Common myeloid progenitor, CD34-positive (primary cell): ENCODE data around the gene HDLBP.

Source experiments
- CTCF ChIA-PET: fragments of 350-600 bp; sonication (Branson Sonifier 250); formaldehyde crosslinking; loops from one replicate; lab custom pipeline; 2021; ENCODE audit warnings: antibody characterized with exemption; lab: Charles Lee
- POLR2A ChIA-PET: fragments of 350-600 bp; sonication (Branson Sonifier 250); formaldehyde crosslinking; loops from one replicate; lab custom pipeline; 2021; ENCODE audit warnings: antibody characterized with exemption; lab: Charles Lee
- DNase-seq, 3 donors: peaks; one replicate each; pipeline versions ENCODE4 v3.0.0 to v3.0.0-alpha.2; 2013
- H3K27ac ChIP-seq, 2 experiments: 1 replicate in 1 of 2; 2 replicates in 1 of 2; pipeline ENCODE4 v1.7.0; 2013; ENCODE audit warnings: inconsistent platforms in 2 of 2, low read length in 2 of 2, mild to moderate bottlenecking in 2 of 2, low read depth in 1 of 2, moderate library complexity in 1 of 2; ENCODE audit not compliant: severe bottlenecking in 2 of 2, insufficient read depth in 1 of 2, poor library complexity in 1 of 2
- H3K27me3 ChIP-seq, 5 experiments: replicated peaks in 2 of 5; 1 replicate in 3 of 5; 2 replicates in 2 of 5; pipeline versions ENCODE4 v1.6.1 to v1.7.0; 2013; ENCODE audit warnings: low read length in 4 of 5, mild to moderate bottlenecking in 2 of 5, moderate library complexity in 2 of 5, inconsistent platforms in 1 of 5; ENCODE audit not compliant: insufficient read depth in 5 of 5, control insufficient read depth in 4 of 5
- H3K36me3 ChIP-seq, 4 experiments: 1 replicate in 2 of 4; 2 replicates in 2 of 4; pipeline versions ENCODE4 v1.6.1 to v1.7.0; 2013; ENCODE audit warnings: low read length in 3 of 4, control low read depth in 1 of 4, mild to moderate bottlenecking in 1 of 4; ENCODE audit not compliant: control insufficient read depth in 4 of 4, insufficient read depth in 4 of 4
- H3K4me1 ChIP-seq, 4 experiments: 1 replicate in 3 of 4; 2 replicates in 1 of 4; pipeline versions ENCODE4 v1.6.1 to v1.7.1; 2013; ENCODE audit warnings: low read length in 3 of 4, mild to moderate bottlenecking in 3 of 4, control low read depth in 1 of 4, inconsistent platforms in 1 of 4, moderate library complexity in 1 of 4; ENCODE audit not compliant: control insufficient read depth in 4 of 4, insufficient read depth in 4 of 4; ENCODE audit errors: control extremely low read depth in 1 of 4
- H3K4me3 ChIP-seq, 7 experiments: 1 replicate in 4 of 7; 2 replicates in 3 of 7; pipeline versions ENCODE4 v1.5.1 to v1.7.0; 2013; ENCODE audit warnings: mild to moderate bottlenecking in 7 of 7, low read length in 6 of 7, moderate library complexity in 6 of 7, inconsistent platforms in 2 of 7, low read depth in 2 of 7, control low read depth in 1 of 7; ENCODE audit not compliant: insufficient read depth in 4 of 7, control insufficient read depth in 1 of 7; ENCODE audit errors: extremely low read depth in 1 of 7
- H3K9me3 ChIP-seq, 5 experiments: 1 replicate in 4 of 5; 2 replicates in 1 of 5; pipeline versions ENCODE4 v1.6.1 to v1.7.1; 2013; ENCODE audit warnings: low read length in 4 of 5, mild to moderate bottlenecking in 2 of 5, inconsistent platforms in 1 of 5, low read depth in 1 of 5, moderate library complexity in 1 of 5; ENCODE audit not compliant: control insufficient read depth in 4 of 5, insufficient read depth in 2 of 5; ENCODE audit errors: control extremely low read depth in 1 of 5
- WGBS: methylation state at CpG from one replicate; pipeline ENCODE4 v1.1.5; 2013; ENCODE audit not compliant: insufficient coverage; 5-methylcytosine and 5-hydroxymethylcytosine counted together

The HDLBP gene

GRCh38 chr2:241234962-241235740, 80.3 kb downstream of the HDLBP start:
- no peak overlapping the region for H3K27ac ChIP-seq
- no peak for DNase-seq
- no peak overlapping the region for H3K4me3 ChIP-seq
- WGBS: 92% methylated on average over 15 of the region's 26 CpGs
- CTCF ChIA-PET: interaction anchor here (2.1 kb wide), 1 partner anchor 18 kb away, joined by 4 read pairs; no protein-coding TSS in a partner anchor
- POLR2A ChIA-PET: no interaction called here
- H3K27me3 ChIP-seq: no peaks in the 10 kb centered on the region
- peaks cover 21 to 94% (median 79%) of the 10 kb centered on the region in 4 experiments for H3K36me3 ChIP-seq
- no peaks in the 10 kb centered on the region for H3K4me1 ChIP-seq
- no peaks in the 10 kb centered on the region for H3K9me3 ChIP-seq

- WGBS: 96% methylated on average over 21 of the region's 21 CpGs
- DNase-seq: no peak
- H3K4me3 ChIP-seq: no peak overlapping the region
- no peak overlapping the region for H3K27ac ChIP-seq
- peaks cover 18 to 94% (median 79%) of the 10 kb centered on the region in 4 experiments for H3K36me3 ChIP-seq
- ChIA-PET POLR2A (no interaction called here), CTCF (interaction anchor here (1.0 to 2.1 kb wide), 3 partner anchors 8 to 19 kb away, joined by 3 to 4 read pairs (median 3); no protein-coding TSS in a partner anchor)
- H3K9me3 ChIP-seq: no peaks in the 10 kb centered on the region
- H3K4me1 ChIP-seq: no peaks in the 10 kb centered on the region
- no peaks in the 10 kb centered on the region for H3K27me3 ChIP-seq
Measured at GRCh38 chr2:241234066-241234790, 81.2 kb downstream of the HDLBP start.

- Histone ChIP-seq H3K4me3 (no peak overlapping the region), H3K27me3 (no peaks in the 10 kb centered on the region), H3K36me3 (peaks cover 11 to 94% (median 82%) of the 10 kb centered on the region in 4 experiments), H3K9me3 (no peaks in the 10 kb centered on the region), H3K27ac (no peak overlapping the region), H3K4me1 (no peaks in the 10 kb centered on the region)
- no peak for DNase-seq
- CTCF ChIA-PET: interaction anchor here (1.0 to 1.3 kb wide), 3 partner anchors 9 to 18 kb away, joined by 3 read pairs; no protein-coding TSS in a partner anchor
- POLR2A ChIA-PET: no interaction called here
- WGBS: 97% methylated on average over 9 of the region's 13 CpGs
Measured at GRCh38 chr2:241232736-241233575, 82.5 kb downstream of the HDLBP start.

- no peaks in the 10 kb centered on the region for H3K27me3 ChIP-seq
- H3K4me1 ChIP-seq: no peaks in the 10 kb centered on the region
- 96% methylated on average over 19 of the region's 19 CpGs for WGBS
- no peaks in the 10 kb centered on the region for H3K9me3 ChIP-seq
- no peak overlapping the region for H3K4me3 ChIP-seq
- POLR2A ChIA-PET: no interaction called here
- no peak overlapping the region for H3K27ac ChIP-seq
- no peak for DNase-seq
- H3K36me3 ChIP-seq: peaks cover 13 to 87% (median 78%) of the 10 kb centered on the region in 4 experiments
- CTCF ChIA-PET: interaction anchor here (0.8 kb wide), 1 partner anchor 58 kb away, joined by 3 read pairs; no protein-coding TSS in a partner anchor
Measured at GRCh38 chr2:241230435-241230834, 85.0 kb downstream of the HDLBP start.

GRCh38 chr2:241229563-241230401, 85.7 kb downstream of the HDLBP start:
- POLR2A ChIA-PET: no interaction called here
- CTCF ChIA-PET: no interaction called here

GRCh38 chr2:241228860-241229516, 86.5 kb downstream of the HDLBP start:
- Histone ChIP-seq H3K27me3 (no peaks in the 10 kb centered on the region), H3K36me3 (peaks cover 7 to 79% (median 67%) of the 10 kb centered on the region in 4 experiments), H3K9me3 (no peaks in the 10 kb centered on the region), H3K4me1 (no peaks in the 10 kb centered on the region), H3K27ac (no peak overlapping the region), H3K4me3 (no peak overlapping the region)
- ChIA-PET CTCF (no interaction called here), POLR2A (no interaction called here)
- WGBS: 89% methylated on average over 17 of the region's 20 CpGs
- DNase-seq: no peak

More at GRCh38 chr2:241229563-241230401, 85.7 kb downstream of the HDLBP start:
- no peak overlapping the region for H3K27ac ChIP-seq
- WGBS: 95% methylated on average over 26 of the region's 29 CpGs
- peaks cover 11 to 83% (median 74%) of the 10 kb centered on the region in 4 experiments for H3K36me3 ChIP-seq
- H3K9me3 ChIP-seq: no peaks in the 10 kb centered on the region
- DNase-seq: no peak
- no peak overlapping the region for H3K4me3 ChIP-seq
- no peaks in the 10 kb centered on the region for H3K27me3 ChIP-seq
- H3K4me1 ChIP-seq: no peaks in the 10 kb centered on the region
